HG03139 (cell line): ENCODE results near the gene ZNF526.
"Not testable (repeated sequence)": the region's sequence is repeated elsewhere in the genome, so short reads cannot be mapped to it uniquely, and the experiment has no call there.

ENCODE experiments used
- ATAC-seq: cut with Tn5 transposase; IDR thresholded peaks from one replicate; pipeline ENCODE4 v1.9.1; 2021; ENCODE audit not compliant: unreplicated experiment

ZNF526 gene

GRCh38 chr19:42257842-42258241, 37.7 kb downstream of the ZNF526 start:
- not testable (repeated sequence) for ATAC-seq

- no peak for ATAC-seq
These were observed 41.7 kb downstream of the ZNF526 start for GRCh38 chr19:42261763-42262162.

- ATAC-seq = not testable (repeated sequence)
These were observed 46.0 kb downstream of the ZNF526 start for GRCh38 chr19:42266105-42266504.

GRCh38 chr19:42266928-42267603, 47.0 kb downstream of the ZNF526 start:
- not testable (repeated sequence) for ATAC-seq

- ATAC-seq = no peak
These were observed 47.6 kb downstream of the ZNF526 start for GRCh38 chr19:42267644-42268141.

- ATAC-seq = peak; percentile 46
These were observed 48.1 kb downstream of the ZNF526 start for GRCh38 chr19:42268142-42268703.

GRCh38 chr19:42268704-42269477, 48.8 kb downstream of the ZNF526 start, which contains the start of gene CIC:
CIC (plus strand) TSS chr19:42269252; CDS start chr19:42271784, 2,532 bp downstream.
- ATAC-seq = peak; percentile 72

GRCh38 chr19:42269478-42270345, 49.6 kb downstream of the ZNF526 start:
- ATAC-seq = no peak

- ATAC-seq = no peak
These were observed 50.4 kb downstream of the ZNF526 start for GRCh38 chr19:42270346-42271044.

GRCh38 chr19:42271045-42271419, 50.9 kb downstream of the ZNF526 start:
- ATAC-seq = no peak

GRCh38 chr19:42271861-42272534, 51.9 kb downstream of the ZNF526 start:
- ATAC-seq = no peak

GRCh38 chr19:42272535-42272897, 52.4 kb downstream of the ZNF526 start:
- ATAC-seq = no peak

GRCh38 chr19:42272989-42273406, 52.9 kb downstream of the ZNF526 start:
- no peak for ATAC-seq

- ATAC-seq = no peak
These were observed 53.4 kb downstream of the ZNF526 start for GRCh38 chr19:42273407-42274064.

GRCh38 chr19:42274065-42274682, 54.1 kb downstream of the ZNF526 start:
- ATAC-seq = no peak

- no peak for ATAC-seq
These were observed 55.0 kb downstream of the ZNF526 start for GRCh38 chr19:42275103-42275502.

- no peak for ATAC-seq
These were observed 55.4 kb downstream of the ZNF526 start for GRCh38 chr19:42275517-42275916.

- ATAC-seq = no peak
These were observed 56.2 kb downstream of the ZNF526 start for GRCh38 chr19:42276284-42276683.

GRCh38 chr19:42276821-42277220, 56.7 kb downstream of the ZNF526 start:
- no peak for ATAC-seq
